ENCODE measurements around the gene MICAL2. TPM values are rescaled to one million over a fixed set of nuclear protein-coding genes. Genes with fewer than 3 reads are reported as not detected.

MICAL2 gene
- total and polyA plus RNA-seq, 2 donors (not counting 1 experiment from before 2014, with no cell fraction given): 0.32 to 0.40 TPM

DNA sequence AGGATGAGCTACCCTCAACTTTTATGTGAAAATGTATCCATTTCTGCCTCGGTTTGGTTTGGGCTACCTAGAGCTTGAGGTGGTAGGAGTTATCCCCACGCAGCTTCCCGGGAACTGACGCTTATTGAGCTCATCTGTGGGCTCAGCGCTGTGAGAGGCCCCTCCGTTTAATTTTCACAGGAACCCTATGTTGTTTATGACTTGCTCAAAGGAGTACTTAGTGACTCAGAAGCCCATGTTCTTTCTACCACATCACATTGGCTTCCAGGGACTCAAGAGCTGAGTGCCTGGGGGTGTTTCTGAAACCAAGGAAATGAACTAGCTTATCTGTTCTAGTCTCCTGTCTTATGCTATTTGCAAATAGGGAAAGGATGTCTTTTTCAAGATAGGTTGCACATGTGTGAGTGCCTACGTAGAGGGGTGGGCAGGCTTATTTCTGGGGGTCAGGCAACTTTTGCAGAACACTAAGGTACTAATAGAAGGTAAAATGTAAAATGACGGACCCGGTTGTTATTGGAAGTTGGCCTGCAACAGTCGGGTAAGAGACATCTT, 40.5 kb downstream of the MICAL2 start:
- no peak overlapping the region for H3K9ac ChIP-seq (ENCODE audit: low read length)
- TF ChIP-seq EZH2 (IDR thresholded peaks at IDR 0.05; ENCODE audit: borderline replicate concordance, insufficient read depth, low read depth, low read length, poor library complexity, severe bottlenecking): no peak
- TF ChIP-seq, protein P1, sequence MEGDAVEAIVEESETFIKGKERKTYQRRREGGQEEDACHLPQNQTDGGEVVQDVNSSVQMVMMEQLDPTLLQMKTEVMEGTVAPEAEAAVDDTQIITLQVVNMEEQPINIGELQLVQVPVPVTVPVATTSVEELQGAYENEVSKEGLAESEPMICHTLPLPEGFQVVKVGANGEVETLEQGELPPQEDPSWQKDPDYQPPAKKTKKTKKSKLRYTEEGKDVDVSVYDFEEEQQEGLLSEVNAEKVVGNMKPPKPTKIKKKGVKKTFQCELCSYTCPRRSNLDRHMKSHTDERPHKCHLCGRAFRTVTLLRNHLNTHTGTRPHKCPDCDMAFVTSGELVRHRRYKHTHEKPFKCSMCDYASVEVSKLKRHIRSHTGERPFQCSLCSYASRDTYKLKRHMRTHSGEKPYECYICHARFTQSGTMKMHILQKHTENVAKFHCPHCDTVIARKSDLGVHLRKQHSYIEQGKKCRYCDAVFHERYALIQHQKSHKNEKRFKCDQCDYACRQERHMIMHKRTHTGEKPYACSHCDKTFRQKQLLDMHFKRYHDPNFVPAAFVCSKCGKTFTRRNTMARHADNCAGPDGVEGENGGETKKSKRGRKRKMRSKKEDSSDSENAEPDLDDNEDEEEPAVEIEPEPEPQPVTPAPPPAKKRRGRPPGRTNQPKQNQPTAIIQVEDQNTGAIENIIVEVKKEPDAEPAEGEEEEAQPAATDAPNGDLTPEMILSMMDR (IDR thresholded peaks at IDR 0.05): no peak
- no peaks in the 10 kb centered on the region for H3K4me1 ChIP-seq (ENCODE audit: control insufficient read depth in 2 of 2, insufficient read depth in 2 of 2, low read length in 2 of 2)
- ChIA-PET CTCF (no interaction called here), POLR2A (no interaction called here)
- H3K4me3 Mint-ChIP-seq: no peak overlapping the region
- intact Hi-C loops (cut with micrococcal nuclease): no loop called here
- H3K27me3 Mint-ChIP-seq: peaks cover 5% of the 10 kb centered on the region
- H3K4me2 ChIP-seq (replicated peaks; ENCODE audit: low read depth, low read length, poor library complexity, severe bottlenecking): no peak overlapping the region
- no peaks in the 10 kb centered on the region for H3K27me3 ChIP-seq (replicated peaks in 1 of 4; ENCODE audit: control extremely low read depth in 1 of 4, control insufficient read depth in 3 of 4, insufficient read depth in 4 of 4, low read length in 3 of 4)
- no peaks in the 10 kb centered on the region for H4K20me1 ChIP-seq (ENCODE audit: control insufficient read depth, insufficient read depth, low read length, poor library complexity, severe bottlenecking)
- ATAC-seq (ENCODE audit: low read depth) (no peak), DNase-seq (no peak)
- H3K4me3 ChIP-seq (ENCODE audit: control extremely low read depth in 1 of 5, extremely low read depth in 1 of 5, insufficient read depth in 1 of 5, low read depth in 2 of 5, low read length in 4 of 5): no peak overlapping the region
- no peaks in the 10 kb centered on the region for H3K9me3 ChIP-seq (ENCODE audit: control extremely low read depth in 1 of 3, control insufficient read depth in 2 of 3, insufficient read depth in 1 of 3, low read length in 2 of 3)
- no peaks in the 10 kb centered on the region for H3K4me1 Mint-ChIP-seq
- 80% methylated on average over 2 of the region's 10 CpGs for WGBS (ENCODE audit: insufficient coverage)
- H3K27ac ChIP-seq (ENCODE audit: low read length in 2 of 2): no peak overlapping the region
- H3K79me2 ChIP-seq (ENCODE audit: control insufficient read depth, insufficient read depth, low read length): no peaks in the 10 kb centered on the region
- no peaks in the 10 kb centered on the region for H3K36me3 ChIP-seq (replicated peaks in 1 of 2; ENCODE audit: control extremely low read depth in 1 of 2, control insufficient read depth in 1 of 2, extremely low read depth in 1 of 2, insufficient read depth in 2 of 2, low read length in 1 of 2)
- H3K9me3 Mint-ChIP-seq (ENCODE audit: insufficient read depth): no peaks in the 10 kb centered on the region
- no peak overlapping the region for H3K27ac Mint-ChIP-seq
- H2AFZ ChIP-seq (ENCODE audit: insufficient read depth, low read depth, low read length, poor library complexity, severe bottlenecking): no peak overlapping the region

DNA sequence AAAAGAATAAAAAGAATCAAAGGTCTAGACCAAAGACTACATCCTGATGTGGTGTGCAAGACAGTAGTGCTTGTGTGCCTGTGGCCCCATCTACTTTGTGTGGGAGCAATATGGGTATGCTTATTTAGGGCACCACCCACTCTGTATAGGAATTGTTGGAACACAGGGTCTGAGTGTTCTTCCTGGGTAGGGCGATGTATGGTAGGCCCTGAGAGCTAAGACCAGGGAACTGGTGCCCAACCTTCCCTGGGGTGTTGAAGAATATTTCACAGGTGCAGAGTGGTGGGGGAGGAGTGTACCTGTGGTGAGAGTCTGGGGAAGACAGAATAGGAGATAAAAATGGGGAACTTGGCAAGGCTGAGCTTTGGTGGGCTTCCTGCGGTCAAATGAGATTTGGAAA, 41.9 kb downstream of the MICAL2 start:
- Histone ChIP-seq H3K27me3 (replicated peaks in 1 of 4; ENCODE audit: control extremely low read depth in 1 of 4, control insufficient read depth in 3 of 4, insufficient read depth in 4 of 4, low read length in 3 of 4) (no peaks in the 10 kb centered on the region), H3K9ac (ENCODE audit: low read length) (no peak overlapping the region), H3K4me1 (ENCODE audit: control insufficient read depth in 2 of 2, insufficient read depth in 2 of 2, low read length in 2 of 2) (no peaks in the 10 kb centered on the region), H3K79me2 (ENCODE audit: control insufficient read depth, insufficient read depth, low read length) (no peaks in the 10 kb centered on the region), H2AFZ (ENCODE audit: insufficient read depth, low read depth, low read length, poor library complexity, severe bottlenecking) (no peak overlapping the region), H3K27ac (ENCODE audit: low read length in 2 of 2) (no peak overlapping the region), H3K4me3 (ENCODE audit: control extremely low read depth in 1 of 5, extremely low read depth in 1 of 5, insufficient read depth in 1 of 5, low read depth in 2 of 5, low read length in 4 of 5) (no peak overlapping the region), H3K9me3 (ENCODE audit: control extremely low read depth in 1 of 3, control insufficient read depth in 2 of 3, insufficient read depth in 1 of 3, low read length in 2 of 3) (no peaks in the 10 kb centered on the region), H3K36me3 (replicated peaks in 1 of 2; ENCODE audit: control extremely low read depth in 1 of 2, control insufficient read depth in 1 of 2, extremely low read depth in 1 of 2, insufficient read depth in 2 of 2, low read length in 1 of 2) (no peaks in the 10 kb centered on the region), H3K4me2 (replicated peaks; ENCODE audit: low read depth, low read length, poor library complexity, severe bottlenecking) (no peak overlapping the region), H4K20me1 (ENCODE audit: control insufficient read depth, insufficient read depth, low read length, poor library complexity, severe bottlenecking) (no peaks in the 10 kb centered on the region)
- DNase-seq: no peak
- TF ChIP-seq EZH2 (IDR thresholded peaks at IDR 0.05; ENCODE audit: borderline replicate concordance, insufficient read depth, low read depth, low read length, poor library complexity, severe bottlenecking): no peak
- TF ChIP-seq, protein P1 (IDR thresholded peaks at IDR 0.05): no peak
- intact Hi-C loops (cut with micrococcal nuclease): no loop called here
- no peak overlapping the region for H3K27ac Mint-ChIP-seq
- H3K27me3 Mint-ChIP-seq: peaks cover 2% of the 10 kb centered on the region
- no peaks in the 10 kb centered on the region for H3K9me3 Mint-ChIP-seq (ENCODE audit: insufficient read depth)
- H3K4me3 Mint-ChIP-seq: no peak overlapping the region
- ATAC-seq (ENCODE audit: low read depth): no peak
- CTCF ChIA-PET: no interaction called here
- POLR2A ChIA-PET: no interaction called here
- 22% methylated on average over 1 of the region's 2 CpGs for WGBS (ENCODE audit: insufficient coverage)
- H3K4me1 Mint-ChIP-seq: no peaks in the 10 kb centered on the region

Data from B cell (primary cell).